Colonic mucosa (tissue), 4 donors: Measurements from ENCODE around the gene IL4R. TPM values are rescaled to one million over a fixed set of nuclear protein-coding genes. Genes with fewer than 3 reads are reported as not detected.

Source experiments
- DNase-seq: peaks from one replicate; pipeline ENCODE4 v3.0.0-alpha.2; 2020
- H3K27ac ChIP-seq: fragments of 200-600 bp; one replicate; pipeline ENCODE4 v1.8.0; 2021
- H3K27me3 ChIP-seq: fragments of 200-600 bp; one replicate; pipeline ENCODE4 v1.8.0; 2021
- H3K36me3 ChIP-seq: fragments of 200-600 bp; one replicate; pipeline ENCODE4 v1.8.0; 2021
- H3K4me1 ChIP-seq: fragments of 200-600 bp; one replicate; pipeline ENCODE4 v1.8.0; 2021; ENCODE audit warnings: mild to moderate bottlenecking
- H3K4me3 ChIP-seq: fragments of 200-600 bp; one replicate; pipeline ENCODE4 v1.8.0; 2021
- H3K9ac ChIP-seq, 2 donors: one replicate each; pipeline ENCODE4 v1.7.0; 2013; ENCODE audit warnings: control low read depth in 2 of 2, low read depth in 2 of 2, low read length in 2 of 2
- H3K9me3 ChIP-seq: fragments of 200-600 bp; one replicate; pipeline ENCODE4 v1.8.0; 2021
- CTCF ChIP-seq: fragments of 200-600 bp; IDR thresholded peaks from one replicate; pipeline ENCODE4 v1.8.0; 2022; ENCODE audit warnings: antibody characterized with exemption, mild to moderate bottlenecking
- intact Hi-C: fragments of 100-400 bp; cut with DNase I; formaldehyde crosslinking; loops from one replicate; pipeline ENCODE4 v1.14.1; 2022
- total RNA-seq, 2 donors: library from RNA; stranded (reverse); fragmentation: NEBNext Ultra II Directional in 1 of 2; extraction: Animal tissue kit (Norgen Biotek cat#: 25700) in 1 of 2; gene quantifications; one replicate each; pipeline ENCODE4 v1.2.1, GENCODE V29; 2021
- donor health status: healthy.
- donor health status: DM: no; HTN: no; CAD: no.
- donor health status: DM: no; HTN: no; CAD: no.

The IL4R gene
- total RNA-seq, 2 donors from 2014 or later, result 74.8 to 80.0 TPM

DNA sequence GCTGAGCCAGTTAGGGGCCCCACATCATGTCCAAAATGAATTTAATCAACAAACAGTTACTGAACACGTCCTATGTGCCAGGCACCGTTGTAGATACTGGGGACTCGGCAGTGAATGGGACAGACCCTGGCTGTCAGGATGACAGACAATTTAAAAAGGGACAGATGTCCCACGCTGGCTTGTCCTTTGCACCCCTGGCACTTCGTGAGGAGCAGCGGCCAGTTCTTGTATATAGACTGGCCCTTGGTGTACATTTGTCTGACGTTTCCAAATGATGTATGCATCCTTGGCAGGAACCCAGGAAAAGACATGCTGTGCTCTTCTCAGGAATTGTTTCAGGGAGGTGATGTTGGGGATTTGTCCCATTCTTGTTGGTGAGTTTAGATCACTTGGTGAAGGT, 21.1 kb downstream of the IL4R start:
- no peak overlapping the region for H3K4me3 ChIP-seq
- H3K27me3 ChIP-seq, result no peaks in the 10 kb centered on the region
- H3K9me3 ChIP-seq, result no peaks in the 10 kb centered on the region
- H3K9ac ChIP-seq, result no peak overlapping the region
- peaks cover 7% of the 10 kb centered on the region for H3K36me3 ChIP-seq
- intact Hi-C loops, result no loop called here
- no peak for DNase-seq
- H3K27ac ChIP-seq, result peak overlapping the region; percentile 22
- no peak for TF ChIP-seq CTCF
- H3K4me1 ChIP-seq, result no peaks in the 10 kb centered on the region

- no peak overlapping the region for H3K9ac ChIP-seq
- intact Hi-C loops, result no loop called here
- H3K4me1 ChIP-seq, result no peaks in the 10 kb centered on the region
- peaks cover 13% of the 10 kb centered on the region for H3K36me3 ChIP-seq
- DNase-seq, result no peak
- no peaks in the 10 kb centered on the region for H3K9me3 ChIP-seq
- H3K4me3 ChIP-seq, result no peak overlapping the region
- H3K27me3 ChIP-seq, result no peaks in the 10 kb centered on the region
- no peak overlapping the region for H3K27ac ChIP-seq
- no peak for TF ChIP-seq CTCF
Observed at GRCh38 chr16:27335349-27336053, 21.7 kb downstream of the IL4R start.

DNA sequence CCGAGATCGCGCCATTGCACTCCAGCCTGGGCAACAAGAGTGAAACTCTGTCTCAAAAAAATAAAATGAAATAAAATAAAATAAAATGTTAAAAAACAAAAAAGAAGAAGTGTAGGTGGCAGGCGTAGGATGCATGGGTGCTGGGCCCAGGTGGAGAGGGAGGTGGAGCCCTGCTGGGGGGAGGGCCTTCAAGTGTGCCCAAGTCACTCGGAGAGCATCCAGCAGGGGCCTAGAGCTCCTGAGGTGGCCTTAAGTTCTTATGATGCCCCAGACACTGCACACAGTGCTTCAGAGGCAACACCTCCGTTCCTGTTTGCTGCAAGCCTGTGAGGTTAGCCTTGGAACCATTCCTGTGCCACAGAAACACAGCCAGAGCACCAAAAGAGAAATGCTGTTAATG, 23.2 kb downstream of the IL4R start:
- intact Hi-C loops, result no loop called here
- H3K4me1 ChIP-seq, result no peaks in the 10 kb centered on the region
- no peak overlapping the region for H3K9ac ChIP-seq
- no peaks in the 10 kb centered on the region for H3K27me3 ChIP-seq
- TF ChIP-seq CTCF, result no peak
- H3K9me3 ChIP-seq, result no peaks in the 10 kb centered on the region
- no peak for DNase-seq
- peaks cover 23% of the 10 kb centered on the region for H3K36me3 ChIP-seq
- no peak overlapping the region for H3K4me3 ChIP-seq
- no peak overlapping the region for H3K27ac ChIP-seq

GRCh38 chr16:27339180-27339579, 25.4 kb downstream of the IL4R start:
- intact Hi-C loops, result no loop called here
- no peaks in the 10 kb centered on the region for H3K9me3 ChIP-seq
- H3K27ac ChIP-seq, result no peak overlapping the region
- no peaks in the 10 kb centered on the region for H3K27me3 ChIP-seq
- H3K36me3 ChIP-seq, result peaks cover 35% of the 10 kb centered on the region
- no peak for DNase-seq
- H3K4me3 ChIP-seq, result no peak overlapping the region
- H3K4me1 ChIP-seq, result no peaks in the 10 kb centered on the region
- no peak for TF ChIP-seq CTCF
- no peak overlapping the region for H3K9ac ChIP-seq

DNA sequence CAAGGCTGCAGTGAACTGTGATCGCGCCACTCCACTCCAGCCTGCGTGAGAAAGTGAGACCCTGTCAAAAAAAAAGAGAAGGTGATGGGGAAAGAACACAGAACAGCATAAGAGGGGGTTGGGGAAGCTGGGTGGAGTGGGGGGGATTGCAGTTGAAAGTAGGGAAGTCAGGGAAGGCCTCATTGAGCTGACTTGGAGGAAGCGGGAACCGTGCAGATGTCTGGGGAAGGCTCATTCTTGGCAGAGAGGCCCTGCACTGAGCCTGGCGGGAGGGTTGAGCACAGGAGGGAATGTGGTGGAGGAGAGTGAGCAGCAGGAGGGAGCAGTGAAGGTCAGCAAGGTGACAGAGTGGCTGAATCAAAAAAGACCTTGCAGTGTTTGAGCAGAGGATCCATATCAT, 26.9 kb downstream of the IL4R start:
- no peak for DNase-seq
- Histone ChIP-seq H3K9ac (no peak overlapping the region), H3K4me3 (no peak overlapping the region), H3K36me3 (peaks cover 35% of the 10 kb centered on the region), H3K4me1 (no peaks in the 10 kb centered on the region), H3K27me3 (no peaks in the 10 kb centered on the region), H3K9me3 (no peaks in the 10 kb centered on the region), H3K27ac (no peak overlapping the region)
- intact Hi-C loops, result no loop called here
- TF ChIP-seq CTCF, result no peak
